ENCODE measurements around the gene PKNOX1.

DNA sequence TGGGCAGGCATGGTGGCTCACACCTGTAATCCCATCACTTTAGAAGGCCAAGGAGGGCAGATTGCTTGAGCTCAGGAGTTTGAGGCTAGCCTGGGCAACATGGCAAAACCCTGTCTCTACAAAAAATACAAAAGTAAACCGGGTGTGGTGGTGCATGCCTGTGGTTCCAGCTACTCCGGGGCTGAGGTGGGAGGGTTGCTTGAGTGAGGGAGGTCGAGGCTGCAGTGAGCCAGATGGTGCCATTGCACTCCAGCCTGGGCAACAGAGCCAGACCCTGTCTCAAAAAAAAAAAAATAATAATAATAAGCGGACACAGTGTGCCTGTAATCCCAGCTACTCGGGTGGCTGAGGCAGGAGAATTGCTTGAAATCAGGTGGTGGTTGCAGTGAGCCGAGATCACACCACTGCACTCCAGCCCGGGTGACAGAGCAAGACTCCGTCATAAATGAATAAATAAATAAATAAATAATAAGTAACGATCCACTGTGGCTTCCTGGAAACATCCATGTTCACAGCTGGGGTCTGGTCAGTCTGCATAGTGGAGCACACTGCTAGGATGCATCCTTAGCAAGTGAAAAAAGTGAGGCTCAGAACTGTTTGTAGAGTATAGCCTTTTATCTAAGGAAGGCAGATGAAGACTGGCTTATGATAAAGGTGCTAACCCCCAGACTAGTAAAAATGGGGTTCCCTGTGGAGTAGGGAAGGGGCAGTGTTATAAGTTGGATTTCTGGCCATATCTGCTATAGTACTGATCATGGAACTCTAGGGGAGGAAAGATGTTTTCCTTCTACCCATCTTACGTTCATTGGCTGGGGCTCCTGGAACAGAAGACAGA is 15.7 kb downstream of the PKNOX1 start:
- TF ChIP-seq CHD4 (IDR thresholded peaks at IDR 0.05; ENCODE audit: borderline replicate concordance, low read length) (no peak), NR2F1 (CRISPR knock-in tag; IDR thresholded peaks at IDR 0.05) (no peak), ZNF513 (CRISPR knock-in tag; conservative IDR thresholded peaks at IDR 0.05) (no peak), RFXANK (CRISPR knock-in tag; IDR thresholded peaks at IDR 0.05) (no peak), POLR2A (IDR thresholded peaks at IDR 0.05; ENCODE audit: insufficient read depth in 1 of 2, low read depth in 2 of 2, low read length in 2 of 2) (no peak), TAF1 (CRISPR knock-in tag; IDR thresholded peaks at IDR 0.05) (no peak), CTCF (CRISPR knock-in tag; IDR thresholded peaks at IDR 0.05) (no peak), PRDM4 (CRISPR knock-in tag; IDR thresholded peaks at IDR 0.05; ENCODE audit: borderline replicate concordance) (no peak), ARHGAP35 (CRISPR knock-in tag; IDR thresholded peaks at IDR 0.05; ENCODE audit: borderline replicate concordance) (no peak), ARID2 (CRISPR knock-in tag; IDR thresholded peaks at IDR 0.05; ENCODE audit: borderline replicate concordance) (no peak), POLR2AphosphoS5 (IDR thresholded peaks at IDR 0.05; ENCODE audit: low read depth, low read length) (no peak)
- TF ChIP-seq, protein P1, sequence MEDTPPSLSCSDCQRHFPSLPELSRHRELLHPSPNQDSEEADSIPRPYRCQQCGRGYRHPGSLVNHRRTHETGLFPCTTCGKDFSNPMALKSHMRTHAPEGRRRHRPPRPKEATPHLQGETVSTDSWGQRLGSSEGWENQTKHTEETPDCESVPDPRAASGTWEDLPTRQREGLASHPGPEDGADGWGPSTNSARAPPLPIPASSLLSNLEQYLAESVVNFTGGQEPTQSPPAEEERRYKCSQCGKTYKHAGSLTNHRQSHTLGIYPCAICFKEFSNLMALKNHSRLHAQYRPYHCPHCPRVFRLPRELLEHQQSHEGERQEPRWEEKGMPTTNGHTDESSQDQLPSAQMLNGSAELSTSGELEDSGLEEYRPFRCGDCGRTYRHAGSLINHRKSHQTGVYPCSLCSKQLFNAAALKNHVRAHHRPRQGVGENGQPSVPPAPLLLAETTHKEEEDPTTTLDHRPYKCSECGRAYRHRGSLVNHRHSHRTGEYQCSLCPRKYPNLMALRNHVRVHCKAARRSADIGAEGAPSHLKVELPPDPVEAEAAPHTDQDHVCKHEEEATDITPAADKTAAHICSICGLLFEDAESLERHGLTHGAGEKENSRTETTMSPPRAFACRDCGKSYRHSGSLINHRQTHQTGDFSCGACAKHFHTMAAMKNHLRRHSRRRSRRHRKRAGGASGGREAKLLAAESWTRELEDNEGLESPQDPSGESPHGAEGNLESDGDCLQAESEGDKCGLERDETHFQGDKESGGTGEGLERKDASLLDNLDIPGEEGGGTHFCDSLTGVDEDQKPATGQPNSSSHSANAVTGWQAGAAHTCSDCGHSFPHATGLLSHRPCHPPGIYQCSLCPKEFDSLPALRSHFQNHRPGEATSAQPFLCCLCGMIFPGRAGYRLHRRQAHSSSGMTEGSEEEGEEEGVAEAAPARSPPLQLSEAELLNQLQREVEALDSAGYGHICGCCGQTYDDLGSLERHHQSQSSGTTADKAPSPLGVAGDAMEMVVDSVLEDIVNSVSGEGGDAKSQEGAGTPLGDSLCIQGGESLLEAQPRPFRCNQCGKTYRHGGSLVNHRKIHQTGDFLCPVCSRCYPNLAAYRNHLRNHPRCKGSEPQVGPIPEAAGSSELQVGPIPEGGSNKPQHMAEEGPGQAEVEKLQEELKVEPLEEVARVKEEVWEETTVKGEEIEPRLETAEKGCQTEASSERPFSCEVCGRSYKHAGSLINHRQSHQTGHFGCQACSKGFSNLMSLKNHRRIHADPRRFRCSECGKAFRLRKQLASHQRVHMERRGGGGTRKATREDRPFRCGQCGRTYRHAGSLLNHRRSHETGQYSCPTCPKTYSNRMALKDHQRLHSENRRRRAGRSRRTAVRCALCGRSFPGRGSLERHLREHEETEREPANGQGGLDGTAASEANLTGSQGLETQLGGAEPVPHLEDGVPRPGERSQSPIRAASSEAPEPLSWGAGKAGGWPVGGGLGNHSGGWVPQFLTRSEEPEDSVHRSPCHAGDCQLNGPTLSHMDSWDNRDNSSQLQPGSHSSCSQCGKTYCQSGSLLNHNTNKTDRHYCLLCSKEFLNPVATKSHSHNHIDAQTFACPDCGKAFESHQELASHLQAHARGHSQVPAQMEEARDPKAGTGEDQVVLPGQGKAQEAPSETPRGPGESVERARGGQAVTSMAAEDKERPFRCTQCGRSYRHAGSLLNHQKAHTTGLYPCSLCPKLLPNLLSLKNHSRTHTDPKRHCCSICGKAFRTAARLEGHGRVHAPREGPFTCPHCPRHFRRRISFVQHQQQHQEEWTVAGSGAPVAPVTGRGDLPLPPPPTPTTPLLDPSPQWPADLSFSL (CRISPR knock-in tag; IDR thresholded peaks at IDR 0.05), result no peak
- TF ChIP-seq, protein P2, sequence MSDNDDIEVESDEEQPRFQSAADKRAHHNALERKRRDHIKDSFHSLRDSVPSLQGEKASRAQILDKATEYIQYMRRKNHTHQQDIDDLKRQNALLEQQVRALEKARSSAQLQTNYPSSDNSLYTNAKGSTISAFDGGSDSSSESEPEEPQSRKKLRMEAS (IDR thresholded peaks at IDR 0.05), result no peak
